Mesodermal cell (in vitro differentiated cells): ENCODE results near the gene TMEM63B.
"Not testable (repeated sequence)": the region's sequence is repeated elsewhere in the genome, so short reads cannot be mapped to it uniquely, and the experiment has no call there.

Source experiments
- H3K27ac ChIP-seq: 2 replicates; pipeline ENCODE4 v1.7.0; 2013; ENCODE audit warnings: mild to moderate bottlenecking, low read depth, low read length, moderate library complexity; ENCODE audit not compliant: severe bottlenecking
- H3K36me3 ChIP-seq: 2 replicates; pipeline ENCODE4 v1.7.1; 2013; ENCODE audit warnings: mild to moderate bottlenecking, low read length, moderate library complexity; ENCODE audit not compliant: control insufficient read depth, insufficient read depth
- H3K4me1 ChIP-seq: one replicate; pipeline ENCODE4 v1.7.1; 2013; ENCODE audit warnings: mild to moderate bottlenecking, low read length; ENCODE audit not compliant: insufficient read depth, control insufficient read depth, poor library complexity, severe bottlenecking
- H3K4me3 ChIP-seq: 2 replicates; pipeline ENCODE4 v1.7.0; 2013; ENCODE audit warnings: low read length, control low read depth, mild to moderate bottlenecking; ENCODE audit not compliant: insufficient read depth, poor library complexity, severe bottlenecking; ENCODE audit errors: extremely low read depth
- H3K9me3 ChIP-seq: 2 replicates; pipeline ENCODE4 v1.7.1; 2013; ENCODE audit warnings: mild to moderate bottlenecking, low read length, moderate library complexity; ENCODE audit not compliant: control insufficient read depth
- WGBS, 2 experiments: methylation state at CpG; one replicate each; pipeline ENCODE4 v1.1.5; 2013; ENCODE audit warnings: missing lambda C conversion rate in 2 of 2; ENCODE audit not compliant: insufficient coverage in 2 of 2; 5-methylcytosine and 5-hydroxymethylcytosine counted together

The TMEM63B gene

DNA sequence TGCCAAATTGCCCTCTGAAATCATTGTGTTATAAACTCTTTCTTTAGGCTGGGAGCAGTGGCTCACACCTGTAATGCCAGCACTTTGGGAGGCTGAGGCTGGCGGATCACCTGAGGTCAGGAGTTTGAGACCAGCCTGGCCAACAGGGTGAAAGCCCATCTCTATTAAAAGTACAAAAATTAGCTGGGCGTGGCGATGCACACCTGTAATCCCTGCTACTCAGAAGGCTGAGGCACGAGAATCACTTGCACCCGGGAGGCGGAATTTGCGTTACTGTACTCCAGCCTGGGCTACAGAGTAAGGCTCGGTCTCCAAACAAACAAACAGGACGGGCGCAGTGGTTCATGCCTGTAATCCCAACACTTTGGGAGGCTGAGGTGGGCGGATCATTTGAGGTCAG is 69.0 kb downstream of the TMEM63B start:
- not testable (repeated sequence) for H3K27ac ChIP-seq, H3K4me3 ChIP-seq, H3K9me3 ChIP-seq, H3K4me1 ChIP-seq, H3K36me3 ChIP-seq
- WGBS, 2 experiments = 89 to 97% methylated on average over 10 to 11 of the region's 11 CpGs

- H3K4me1 ChIP-seq = peaks cover 19% of the 10 kb centered on the region
- H3K4me3 ChIP-seq = no peak overlapping the region
- no peaks in the 10 kb centered on the region for H3K36me3 ChIP-seq
- no peak overlapping the region for H3K27ac ChIP-seq
- 100% methylated on average over 1 to 2 of the region's 3 CpGs for WGBS, 2 experiments
- H3K9me3 ChIP-seq = no peaks in the 10 kb centered on the region
Observed at GRCh38 chr6:44198684-44199083, 71.3 kb downstream of the TMEM63B start.

GRCh38 chr6:44199883-44200282 is 72.5 kb downstream of the TMEM63B start:
- no peak overlapping the region for H3K27ac ChIP-seq
- no peaks in the 10 kb centered on the region for H3K9me3 ChIP-seq
- no peak overlapping the region for H3K4me3 ChIP-seq
- WGBS, 2 experiments = 88 to 100% methylated on average over 1 to 2 of the region's 4 CpGs
- peaks cover 23% of the 10 kb centered on the region for H3K4me1 ChIP-seq
- H3K36me3 ChIP-seq = no peaks in the 10 kb centered on the region

GRCh38 chr6:44201200-44201599 is 73.8 kb downstream of the TMEM63B start:
- peaks cover 23% of the 10 kb centered on the region for H3K4me1 ChIP-seq
- 83 to 92% methylated on average over 3 of the region's 3 CpGs for WGBS, 2 experiments
- no peaks in the 10 kb centered on the region for H3K36me3 ChIP-seq
- no peaks in the 10 kb centered on the region for H3K9me3 ChIP-seq
- H3K27ac ChIP-seq = no peak overlapping the region
- no peak overlapping the region for H3K4me3 ChIP-seq

DNA sequence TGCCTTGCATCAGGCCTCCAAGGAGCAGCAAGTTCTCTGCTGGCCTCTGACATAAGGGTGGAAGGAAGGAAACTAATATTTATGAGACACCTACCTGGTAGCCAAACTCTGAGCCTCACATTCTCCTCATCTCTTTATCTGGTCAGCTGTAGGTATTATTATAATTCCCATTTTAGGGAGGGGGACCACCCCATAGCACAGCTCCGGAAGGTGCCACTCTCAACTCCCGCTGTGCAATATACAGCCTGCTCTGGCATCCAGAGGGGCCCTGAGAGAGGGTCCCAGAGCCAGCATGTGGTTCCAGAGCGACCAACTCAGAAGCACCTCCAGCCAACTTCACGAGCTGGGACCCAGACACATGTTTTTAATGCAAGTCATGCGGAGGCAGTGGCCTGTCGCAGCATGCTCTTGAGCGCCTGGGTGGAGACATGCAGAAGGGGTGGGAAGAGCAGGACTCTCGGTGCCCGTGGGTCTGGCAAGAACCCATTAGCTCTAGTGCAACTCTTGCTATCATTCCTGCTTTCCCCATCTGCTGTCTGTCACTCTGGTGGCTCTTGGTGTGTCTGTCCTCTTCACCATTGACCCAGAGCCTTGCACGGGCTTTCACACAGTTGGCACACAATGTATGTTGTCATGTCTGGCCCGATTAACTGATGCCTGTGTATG is 74.4 kb downstream of the TMEM63B start:
- Histone ChIP-seq H3K9me3 (no peaks in the 10 kb centered on the region), H3K27ac (no peak overlapping the region), H3K4me3 (no peak overlapping the region), H3K4me1 (peaks cover 23% of the 10 kb centered on the region), H3K36me3 (no peaks in the 10 kb centered on the region)
- 94% methylated on average over 10 to 11 of the region's 11 CpGs for WGBS, 2 experiments

- peaks cover 23% of the 10 kb centered on the region for H3K4me1 ChIP-seq
- H3K9me3 ChIP-seq = no peaks in the 10 kb centered on the region
- no peak overlapping the region for H3K4me3 ChIP-seq
- no peak overlapping the region for H3K27ac ChIP-seq
- no peaks in the 10 kb centered on the region for H3K36me3 ChIP-seq
- WGBS, 2 experiments = 86 to 88% methylated on average over 3 of the region's 4 CpGs
Observed at GRCh38 chr6:44202332-44202971, 75.1 kb downstream of the TMEM63B start.

GRCh38 chr6:44202972-44203750 is 75.8 kb downstream of the TMEM63B start:
- 79 to 84% methylated on average over 10 to 11 of the region's 11 CpGs for WGBS, 2 experiments
- Histone ChIP-seq H3K36me3 (no peaks in the 10 kb centered on the region), H3K9me3 (no peaks in the 10 kb centered on the region), H3K4me3 (no peak overlapping the region), H3K27ac (no peak overlapping the region), H3K4me1 (peaks cover 23% of the 10 kb centered on the region)

- Histone ChIP-seq H3K4me3 (no peak overlapping the region), H3K4me1 (peaks cover 23% of the 10 kb centered on the region), H3K9me3 (no peaks in the 10 kb centered on the region), H3K36me3 (no peaks in the 10 kb centered on the region), H3K27ac (no peak overlapping the region)
- WGBS, 2 experiments = 85 to 86% methylated on average over 5 to 6 of the region's 6 CpGs
Observed at GRCh38 chr6:44203955-44204354, 76.6 kb downstream of the TMEM63B start.
